ENCODE measurements around the gene ADARB1.

DNA sequence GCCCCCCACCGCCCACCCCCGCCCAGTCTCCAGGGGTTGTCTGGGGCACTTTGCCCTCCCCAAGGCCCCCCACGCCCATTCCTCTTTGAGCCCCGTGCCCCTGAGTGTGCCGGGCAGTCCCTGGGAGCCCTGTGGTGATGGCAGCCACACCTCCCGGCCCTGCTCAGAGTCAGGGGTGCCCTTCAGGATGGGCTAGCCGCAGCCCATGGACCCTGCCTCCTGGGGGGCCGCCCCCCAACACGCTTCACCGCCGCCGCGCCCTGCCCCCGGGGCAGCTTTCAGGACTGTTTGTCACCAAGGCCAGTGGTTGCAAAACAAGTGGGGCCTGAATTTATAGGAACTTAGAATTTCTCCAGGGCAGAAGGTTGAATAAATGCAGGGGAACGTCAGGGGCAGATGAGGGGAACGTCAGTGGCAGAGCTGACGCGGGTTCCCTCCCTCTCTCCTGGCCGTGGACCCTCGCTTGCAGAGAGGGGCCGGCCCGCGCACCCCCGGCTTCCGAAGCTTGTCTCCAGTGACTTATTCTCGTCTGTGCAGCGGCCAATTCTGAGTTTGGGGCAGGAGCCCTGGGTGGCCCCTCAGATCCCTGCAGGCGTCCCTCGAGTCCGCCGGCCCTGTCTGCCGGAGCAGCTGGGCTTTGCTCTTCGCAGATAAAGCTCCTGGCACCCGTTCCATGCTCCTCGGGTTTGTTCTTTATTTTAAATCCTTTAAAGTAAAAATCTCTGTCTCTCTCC is 41.2 kb upstream of the ADARB1 start:
- TF ChIP-seq, protein P1, sequence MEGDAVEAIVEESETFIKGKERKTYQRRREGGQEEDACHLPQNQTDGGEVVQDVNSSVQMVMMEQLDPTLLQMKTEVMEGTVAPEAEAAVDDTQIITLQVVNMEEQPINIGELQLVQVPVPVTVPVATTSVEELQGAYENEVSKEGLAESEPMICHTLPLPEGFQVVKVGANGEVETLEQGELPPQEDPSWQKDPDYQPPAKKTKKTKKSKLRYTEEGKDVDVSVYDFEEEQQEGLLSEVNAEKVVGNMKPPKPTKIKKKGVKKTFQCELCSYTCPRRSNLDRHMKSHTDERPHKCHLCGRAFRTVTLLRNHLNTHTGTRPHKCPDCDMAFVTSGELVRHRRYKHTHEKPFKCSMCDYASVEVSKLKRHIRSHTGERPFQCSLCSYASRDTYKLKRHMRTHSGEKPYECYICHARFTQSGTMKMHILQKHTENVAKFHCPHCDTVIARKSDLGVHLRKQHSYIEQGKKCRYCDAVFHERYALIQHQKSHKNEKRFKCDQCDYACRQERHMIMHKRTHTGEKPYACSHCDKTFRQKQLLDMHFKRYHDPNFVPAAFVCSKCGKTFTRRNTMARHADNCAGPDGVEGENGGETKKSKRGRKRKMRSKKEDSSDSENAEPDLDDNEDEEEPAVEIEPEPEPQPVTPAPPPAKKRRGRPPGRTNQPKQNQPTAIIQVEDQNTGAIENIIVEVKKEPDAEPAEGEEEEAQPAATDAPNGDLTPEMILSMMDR (IDR thresholded peaks at IDR 0.05; ENCODE audit: borderline replicate concordance, extremely low read depth, low read length, poor library complexity, severe bottlenecking), result no peak
- TF ChIP-seq EZH2 (IDR thresholded peaks at IDR 0.05; ENCODE audit: borderline replicate concordance, low read depth, low read length, severe bottlenecking), result no peak
